ENCODE results near the gene MAJIN. TPM values are rescaled to one million over a fixed set of nuclear protein-coding genes. Genes with fewer than 3 reads are reported as not detected.

The MAJIN gene
- total and polyA plus RNA-seq, 9 of the 15 experiments (the other 6 are each of a cell fraction or from before 2014, with no cell fraction given): 0.17 to 0.83 (median 0.24) TPM; not detected in 2

DNA sequence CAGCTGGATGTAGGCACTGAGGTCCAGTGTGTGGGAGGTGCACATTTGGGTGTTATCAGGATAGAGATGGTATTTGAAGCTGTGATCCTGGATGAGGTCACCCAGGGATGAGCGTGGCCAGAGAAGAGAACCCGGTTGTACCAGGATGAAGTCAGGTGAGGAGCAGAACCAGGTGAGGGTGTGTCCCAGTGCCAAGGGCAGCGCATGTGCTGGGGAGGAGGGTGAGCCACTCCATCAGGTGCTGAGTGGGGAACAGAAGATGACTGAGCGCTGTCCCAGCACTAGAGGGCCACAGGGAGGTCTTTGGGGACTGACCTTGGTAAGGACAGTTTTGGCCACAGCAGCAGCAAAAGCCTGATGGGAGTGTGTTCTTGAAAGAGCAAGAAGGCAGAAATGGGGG lies 44.8 kb upstream of the MAJIN start (continued):
- TF ChIP-seq ZNF41 (CRISPR knock-in tag; conservative IDR thresholded peaks at IDR 0.05) (no peak), RBM17 (IDR thresholded peaks at IDR 0.05; ENCODE audit: borderline replicate concordance, low read depth, low read length) (no peak), ZNF282 (CRISPR knock-in tag; IDR thresholded peaks at IDR 0.05) (no peak), CHD2 (IDR thresholded peaks at IDR 0.05; ENCODE audit: low read depth, low read length) (no peak), GTF2E2 (tag; IDR thresholded peaks at IDR 0.05) (no peak), FOS (IDR thresholded peaks at IDR 0.05; ENCODE audit: extremely low read depth, insufficient read length) (no peak), ZEB2 (IDR thresholded peaks at IDR 0.05) (0 out of 2 replicates have a peak, but pooled peaks have one; percentile 30), TAF9B (IDR thresholded peaks at IDR 0.05; ENCODE audit: partially characterized antibody) (no peak), ETV1 (tag; conservative IDR thresholded peaks at IDR 0.05; ENCODE audit: low read depth) (no peak), ZNF695 (CRISPR knock-in tag; IDR thresholded peaks at IDR 0.05) (no peak), ZNF668 (CRISPR knock-in tag; IDR thresholded peaks at IDR 0.05) (no peak)
- TF ChIP-seq, protein P1, sequence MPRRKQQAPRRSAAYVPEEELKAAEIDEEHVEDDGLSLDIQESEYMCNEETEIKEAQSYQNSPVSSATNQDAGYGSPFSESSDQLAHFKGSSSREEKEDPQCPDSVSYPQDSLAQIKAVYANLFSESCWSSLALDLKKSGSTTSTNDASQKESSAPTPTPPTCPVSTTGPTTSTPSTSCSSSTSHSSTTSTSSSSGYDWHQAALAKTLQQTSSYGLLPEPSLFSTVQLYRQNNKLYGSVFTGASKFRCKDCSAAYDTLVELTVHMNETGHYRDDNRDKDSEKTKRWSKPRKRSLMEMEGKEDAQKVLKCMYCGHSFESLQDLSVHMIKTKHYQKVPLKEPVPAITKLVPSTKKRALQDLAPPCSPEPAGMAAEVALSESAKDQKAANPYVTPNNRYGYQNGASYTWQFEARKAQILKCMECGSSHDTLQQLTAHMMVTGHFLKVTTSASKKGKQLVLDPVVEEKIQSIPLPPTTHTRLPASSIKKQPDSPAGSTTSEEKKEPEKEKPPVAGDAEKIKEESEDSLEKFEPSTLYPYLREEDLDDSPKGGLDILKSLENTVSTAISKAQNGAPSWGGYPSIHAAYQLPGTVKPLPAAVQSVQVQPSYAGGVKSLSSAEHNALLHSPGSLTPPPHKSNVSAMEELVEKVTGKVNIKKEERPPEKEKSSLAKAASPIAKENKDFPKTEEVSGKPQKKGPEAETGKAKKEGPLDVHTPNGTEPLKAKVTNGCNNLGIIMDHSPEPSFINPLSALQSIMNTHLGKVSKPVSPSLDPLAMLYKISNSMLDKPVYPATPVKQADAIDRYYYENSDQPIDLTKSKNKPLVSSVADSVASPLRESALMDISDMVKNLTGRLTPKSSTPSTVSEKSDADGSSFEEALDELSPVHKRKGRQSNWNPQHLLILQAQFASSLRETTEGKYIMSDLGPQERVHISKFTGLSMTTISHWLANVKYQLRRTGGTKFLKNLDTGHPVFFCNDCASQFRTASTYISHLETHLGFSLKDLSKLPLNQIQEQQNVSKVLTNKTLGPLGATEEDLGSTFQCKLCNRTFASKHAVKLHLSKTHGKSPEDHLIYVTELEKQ (CRISPR knock-in tag; IDR thresholded peaks at IDR 0.05): no peak
- TF ChIP-seq, protein P2, sequence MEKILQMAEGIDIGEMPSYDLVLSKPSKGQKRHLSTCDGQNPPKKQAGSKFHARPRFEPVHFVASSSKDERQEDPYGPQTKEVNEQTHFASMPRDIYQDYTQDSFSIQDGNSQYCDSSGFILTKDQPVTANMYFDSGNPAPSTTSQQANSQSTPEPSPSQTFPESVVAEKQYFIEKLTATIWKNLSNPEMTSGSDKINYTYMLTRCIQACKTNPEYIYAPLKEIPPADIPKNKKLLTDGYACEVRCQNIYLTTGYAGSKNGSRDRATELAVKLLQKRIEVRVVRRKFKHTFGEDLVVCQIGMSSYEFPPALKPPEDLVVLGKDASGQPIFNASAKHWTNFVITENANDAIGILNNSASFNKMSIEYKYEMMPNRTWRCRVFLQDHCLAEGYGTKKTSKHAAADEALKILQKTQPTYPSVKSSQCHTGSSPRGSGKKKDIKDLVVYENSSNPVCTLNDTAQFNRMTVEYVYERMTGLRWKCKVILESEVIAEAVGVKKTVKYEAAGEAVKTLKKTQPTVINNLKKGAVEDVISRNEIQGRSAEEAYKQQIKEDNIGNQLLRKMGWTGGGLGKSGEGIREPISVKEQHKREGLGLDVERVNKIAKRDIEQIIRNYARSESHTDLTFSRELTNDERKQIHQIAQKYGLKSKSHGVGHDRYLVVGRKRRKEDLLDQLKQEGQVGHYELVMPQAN (IDR thresholded peaks at IDR 0.05; ENCODE audit: borderline replicate concordance): no peak
- TF ChIP-seq, protein P3, sequence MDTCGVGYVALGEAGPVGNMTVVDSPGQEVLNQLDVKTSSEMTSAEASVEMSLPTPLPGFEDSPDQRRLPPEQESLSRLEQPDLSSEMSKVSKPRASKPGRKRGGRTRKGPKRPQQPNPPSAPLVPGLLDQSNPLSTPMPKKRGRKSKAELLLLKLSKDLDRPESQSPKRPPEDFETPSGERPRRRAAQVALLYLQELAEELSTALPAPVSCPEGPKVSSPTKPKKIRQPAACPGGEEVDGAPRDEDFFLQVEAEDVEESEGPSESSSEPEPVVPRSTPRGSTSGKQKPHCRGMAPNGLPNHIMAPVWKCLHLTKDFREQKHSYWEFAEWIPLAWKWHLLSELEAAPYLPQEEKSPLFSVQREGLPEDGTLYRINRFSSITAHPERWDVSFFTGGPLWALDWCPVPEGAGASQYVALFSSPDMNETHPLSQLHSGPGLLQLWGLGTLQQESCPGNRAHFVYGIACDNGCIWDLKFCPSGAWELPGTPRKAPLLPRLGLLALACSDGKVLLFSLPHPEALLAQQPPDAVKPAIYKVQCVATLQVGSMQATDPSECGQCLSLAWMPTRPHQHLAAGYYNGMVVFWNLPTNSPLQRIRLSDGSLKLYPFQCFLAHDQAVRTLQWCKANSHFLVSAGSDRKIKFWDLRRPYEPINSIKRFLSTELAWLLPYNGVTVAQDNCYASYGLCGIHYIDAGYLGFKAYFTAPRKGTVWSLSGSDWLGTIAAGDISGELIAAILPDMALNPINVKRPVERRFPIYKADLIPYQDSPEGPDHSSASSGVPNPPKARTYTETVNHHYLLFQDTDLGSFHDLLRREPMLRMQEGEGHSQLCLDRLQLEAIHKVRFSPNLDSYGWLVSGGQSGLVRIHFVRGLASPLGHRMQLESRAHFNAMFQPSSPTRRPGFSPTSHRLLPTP (IDR thresholded peaks at IDR 0.05; ENCODE audit: borderline replicate concordance, extremely low read depth, insufficient read length): no peak
- TF ChIP-seq, protein P4, sequence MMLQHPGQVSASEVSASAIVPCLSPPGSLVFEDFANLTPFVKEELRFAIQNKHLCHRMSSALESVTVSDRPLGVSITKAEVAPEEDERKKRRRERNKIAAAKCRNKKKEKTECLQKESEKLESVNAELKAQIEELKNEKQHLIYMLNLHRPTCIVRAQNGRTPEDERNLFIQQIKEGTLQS (IDR thresholded peaks at IDR 0.05): peak; percentile 53
- TF ChIP-seq, protein P4 (CRISPR knock-in tag; conservative IDR thresholded peaks at IDR 0.05): no peak

Measured in K562 (cell line).